ENCODE measurements around the gene RPS6KB1.
A peak's percentile ranks its signal among the peaks of the same experiment; 100 is the strongest.
"Not testable (repeated sequence)": the region's sequence is repeated elsewhere in the genome, so short reads cannot be mapped to it uniquely, and the experiment has no call there.

Gene RPS6KB1

DNA sequence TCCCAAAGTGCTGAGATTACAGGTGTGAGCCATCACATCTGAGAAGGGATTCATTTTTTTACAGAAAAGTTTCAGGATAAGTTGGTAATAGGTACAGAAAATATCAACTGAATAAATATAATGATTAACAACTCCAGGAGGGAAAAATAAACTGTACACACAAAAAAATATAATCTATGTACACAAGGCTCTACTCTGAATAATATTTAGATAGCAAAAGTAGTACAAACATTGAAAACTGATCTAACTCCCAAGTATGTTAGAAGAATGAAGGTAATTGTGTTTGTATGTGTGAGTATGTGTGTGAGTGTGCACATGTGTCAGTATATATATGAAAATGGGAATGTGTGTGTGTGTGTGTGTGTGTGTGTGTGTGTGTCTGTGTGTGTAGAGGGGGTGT, 20.6 kb upstream of the RPS6KB1 start:
- no peak for DNase-seq

DNA sequence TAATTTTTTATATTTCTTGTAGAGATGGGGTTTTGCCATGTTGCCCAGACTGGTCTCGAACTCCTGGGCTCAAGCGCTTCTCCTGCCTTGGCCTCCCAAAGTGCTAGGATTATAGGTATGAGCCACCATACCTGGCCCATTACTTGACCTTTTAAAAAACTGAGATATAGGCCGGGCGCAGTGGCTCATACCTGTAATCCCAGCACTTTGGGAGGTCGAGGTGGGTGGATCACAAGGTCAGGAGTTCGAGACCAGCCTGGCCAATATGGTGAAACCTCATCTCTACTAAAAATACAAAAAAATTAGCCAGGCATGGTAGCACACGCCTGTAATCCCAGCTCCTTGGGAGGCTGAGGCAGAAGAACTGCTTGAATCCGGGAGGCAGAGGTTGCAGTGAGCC, 19.5 kb upstream of the RPS6KB1 start:
- not testable (repeated sequence) for DNase-seq

DNA sequence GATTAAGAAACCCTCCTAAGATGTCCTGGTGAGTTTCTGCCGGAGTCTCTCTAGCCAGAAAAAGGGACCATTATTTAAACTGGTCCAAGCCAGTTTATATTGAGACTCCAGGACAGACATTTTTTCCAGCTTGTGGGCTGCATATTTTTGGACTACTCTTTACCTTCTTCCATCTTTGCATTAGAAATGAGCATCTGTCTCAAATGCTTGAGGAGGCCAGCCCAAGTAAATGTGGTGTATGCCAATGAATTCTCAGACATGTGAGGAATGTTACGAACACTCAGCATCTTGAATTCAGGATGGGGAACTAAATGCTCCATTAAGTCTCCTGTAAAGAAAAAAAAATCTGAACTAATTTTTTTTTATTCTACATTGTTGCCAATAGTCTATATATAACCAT, 18.5 kb upstream of the RPS6KB1 start:
- no peak for DNase-seq

DNA sequence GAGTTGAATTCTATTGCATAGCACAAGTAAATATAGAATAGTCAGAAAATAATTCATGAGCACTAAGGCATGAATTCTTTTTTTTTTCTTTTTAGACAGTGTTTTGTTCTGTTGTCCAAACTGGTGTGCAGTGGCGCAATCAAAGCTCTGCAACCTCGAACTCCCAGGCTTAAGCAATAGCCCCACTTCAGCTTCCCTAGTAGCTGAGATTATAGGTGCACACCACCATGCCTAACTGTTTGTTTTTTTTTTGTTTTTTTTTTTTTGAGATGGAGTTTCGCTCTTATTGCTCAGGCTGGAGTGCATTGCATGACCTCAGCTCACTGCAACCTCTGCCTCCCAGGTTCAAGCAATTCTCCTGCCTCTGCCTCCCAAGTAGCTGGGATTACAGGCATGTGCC, 16.8 kb upstream of the RPS6KB1 start:
- no peak for DNase-seq

DNA sequence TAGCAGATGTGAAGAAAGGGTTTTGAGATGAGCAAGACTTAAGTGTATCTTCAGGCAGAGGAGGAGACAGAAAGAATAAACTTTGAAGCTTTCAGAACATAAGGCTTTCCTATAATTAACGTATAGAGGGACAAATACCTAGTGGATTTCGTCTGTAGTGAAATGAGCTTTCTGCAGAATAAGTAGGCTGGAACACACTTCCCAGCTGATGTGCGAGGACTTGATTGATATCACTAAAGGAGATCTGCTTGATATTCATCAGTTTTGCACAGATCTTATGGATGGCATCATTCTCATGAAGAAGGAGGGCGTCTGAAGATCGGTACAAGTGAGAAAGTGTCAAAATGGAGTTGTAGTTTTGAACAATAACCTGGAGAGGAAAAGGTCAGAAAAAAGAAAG, 15.0 kb upstream of the RPS6KB1 start:
- DNase-seq: no peak

DNA sequence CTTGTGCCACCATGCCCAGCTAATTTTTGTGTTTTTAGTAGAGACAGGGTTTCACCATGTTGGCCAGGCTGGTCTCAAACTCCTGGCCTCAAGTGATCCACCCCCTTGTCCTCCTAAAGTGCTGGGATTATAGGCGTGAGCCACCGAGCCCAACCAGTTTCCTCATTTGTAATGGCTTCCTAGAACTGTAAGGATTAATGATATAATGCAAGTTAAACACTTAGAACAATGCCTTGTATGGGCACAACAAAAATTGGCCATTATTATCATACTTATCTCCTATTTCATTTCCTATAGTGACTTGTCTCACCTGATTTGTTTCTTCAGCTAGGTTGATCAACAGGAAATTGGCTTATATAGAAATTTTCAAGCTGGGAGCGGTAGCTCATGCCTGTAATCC, 14.3 kb upstream of the RPS6KB1 start:
- no peak for DNase-seq

DNA sequence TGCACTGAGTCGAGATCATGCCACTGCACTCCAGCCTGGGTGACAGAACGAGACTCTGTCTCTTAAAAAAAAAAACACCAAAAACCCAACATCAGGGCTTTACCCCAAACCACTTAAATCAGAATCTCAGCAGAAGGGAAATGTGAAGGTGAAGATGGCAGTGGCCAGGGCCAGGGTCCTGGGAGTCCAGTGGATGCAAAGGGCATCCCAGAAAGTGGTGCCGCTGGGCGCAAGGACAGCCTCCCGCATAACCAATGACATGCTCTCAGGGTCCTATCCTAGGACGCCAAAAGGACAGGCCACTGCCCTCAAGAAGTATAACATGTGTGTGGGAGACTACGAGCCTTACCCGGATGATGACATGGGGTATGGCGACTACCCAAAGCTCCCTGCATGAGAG, 8.1 kb upstream of the RPS6KB1 start:
- DNase-seq: no peak

DNA sequence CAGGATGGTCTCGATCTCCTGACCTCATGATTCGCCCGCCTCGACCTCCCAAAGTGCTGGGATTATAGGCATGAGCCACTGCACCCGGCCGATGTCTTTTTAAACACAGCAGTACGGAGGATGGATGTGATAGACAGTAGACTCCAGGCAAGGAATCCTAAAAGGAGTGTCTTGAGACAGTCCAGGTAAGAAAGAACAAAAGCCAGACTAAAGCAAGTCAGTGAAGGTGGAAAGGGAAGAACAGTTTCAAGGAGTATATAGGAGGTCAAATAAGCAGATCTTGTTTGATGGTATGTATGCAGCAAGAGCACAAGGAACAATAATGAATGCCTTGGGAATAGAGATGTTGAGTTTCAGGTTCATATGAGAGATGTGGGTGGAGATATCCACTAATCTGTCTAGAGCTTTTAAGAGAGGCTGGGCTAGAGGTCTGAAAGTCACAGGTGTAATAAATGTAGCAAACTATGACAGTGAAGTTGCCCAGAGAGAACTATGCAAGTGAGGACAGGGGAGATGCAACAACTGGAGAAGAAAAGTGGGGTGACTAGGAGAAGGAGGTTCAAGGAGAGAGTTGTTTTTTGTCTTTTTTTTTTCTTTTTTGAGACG, 4.7 kb upstream of the RPS6KB1 start:
- DNase-seq: no peak

DNA sequence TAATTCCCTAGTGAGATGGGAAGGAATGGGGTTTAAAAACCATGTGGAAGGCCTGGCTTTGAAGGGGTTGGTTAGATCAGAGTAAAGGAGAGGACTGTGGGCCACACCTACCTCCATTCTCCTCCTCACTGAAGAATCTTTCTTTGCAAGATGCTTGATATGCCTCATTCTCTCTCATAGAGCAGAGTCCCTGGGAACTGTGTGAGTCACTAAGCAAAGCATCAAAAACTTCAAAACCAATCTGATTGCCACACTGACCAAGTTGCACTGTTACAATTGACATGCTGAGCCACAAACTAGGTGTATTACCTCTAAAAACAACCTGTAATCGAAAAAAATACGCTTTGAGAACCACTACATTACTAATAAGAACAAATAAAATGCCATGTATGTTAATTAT, 2.2 kb upstream of the RPS6KB1 start:
- DNase-seq: no peak

DNA sequence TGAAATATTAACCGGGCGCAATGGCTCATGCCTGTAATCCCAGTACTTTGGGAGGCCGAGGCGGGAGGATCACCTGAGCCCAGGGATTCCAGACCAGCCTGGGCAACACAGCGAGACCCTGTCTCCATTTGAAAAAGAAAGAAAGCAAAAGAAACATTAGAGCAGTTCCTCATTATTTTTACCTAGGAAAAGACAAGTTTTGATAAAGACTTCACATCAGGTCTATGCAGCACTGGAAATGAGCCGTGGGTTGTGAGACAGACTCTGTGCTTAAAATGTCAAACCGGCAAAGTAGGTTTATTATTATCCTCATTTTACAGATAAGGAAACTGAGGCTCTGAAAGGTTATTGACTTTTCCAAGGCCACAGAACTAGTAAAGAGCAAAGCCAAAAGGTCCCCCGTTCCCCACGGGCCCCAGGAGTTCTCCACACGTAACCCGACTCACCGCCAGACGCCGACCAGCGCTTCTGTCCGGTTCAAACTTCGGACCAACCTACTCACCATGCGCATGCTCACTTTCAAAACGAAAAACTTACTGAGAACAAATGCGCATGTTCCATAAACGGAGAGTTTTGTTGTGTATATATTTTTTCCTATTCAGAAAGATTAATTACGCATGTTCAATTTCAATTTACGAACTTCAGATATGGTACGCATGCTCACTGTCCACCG, 534 bp upstream of the RPS6KB1 start:
- no peak for DNase-seq

DNA sequence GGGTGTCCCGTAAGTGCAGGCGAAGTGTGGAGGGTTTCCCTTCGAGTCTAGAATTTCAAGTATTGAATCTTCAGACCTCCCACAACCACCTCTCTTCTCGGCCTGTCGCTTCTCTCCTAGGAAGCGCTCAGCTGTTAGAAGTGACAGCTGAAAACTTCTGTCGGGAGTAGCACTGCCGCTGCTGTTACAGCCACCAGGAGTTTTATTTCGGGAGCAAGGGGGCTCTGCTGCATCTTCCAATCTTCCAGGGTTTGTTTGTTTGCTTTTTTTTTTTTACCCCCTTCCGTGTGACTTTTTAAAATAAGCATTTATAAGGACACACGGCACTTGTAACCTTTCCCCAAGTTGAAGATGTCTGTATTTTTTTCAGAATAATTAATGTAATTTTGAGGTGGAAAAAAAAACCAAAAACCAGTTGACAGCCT, 767 bp downstream of the RPS6KB1 start:
- DNase-seq: no peak

DNA sequence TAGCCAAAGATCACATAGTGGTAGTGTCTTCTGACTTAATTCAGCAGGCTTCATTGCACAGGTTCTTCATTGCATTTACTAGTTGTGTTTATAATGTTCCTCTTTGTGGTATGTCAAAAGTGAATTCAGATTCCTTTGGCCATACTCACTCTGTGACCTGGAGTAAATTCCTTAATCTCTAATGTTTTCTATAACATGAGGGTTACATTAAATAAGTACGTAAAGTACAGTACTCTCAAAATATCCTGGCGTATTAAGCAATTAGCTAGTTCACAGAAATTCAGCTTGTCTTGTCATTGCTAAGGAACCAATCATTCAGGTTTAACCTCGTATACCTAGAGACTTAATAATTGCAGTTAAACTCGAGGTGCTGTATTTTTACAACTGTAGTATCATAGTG, 4.2 kb downstream of the RPS6KB1 start:
- no peak for DNase-seq

DNA sequence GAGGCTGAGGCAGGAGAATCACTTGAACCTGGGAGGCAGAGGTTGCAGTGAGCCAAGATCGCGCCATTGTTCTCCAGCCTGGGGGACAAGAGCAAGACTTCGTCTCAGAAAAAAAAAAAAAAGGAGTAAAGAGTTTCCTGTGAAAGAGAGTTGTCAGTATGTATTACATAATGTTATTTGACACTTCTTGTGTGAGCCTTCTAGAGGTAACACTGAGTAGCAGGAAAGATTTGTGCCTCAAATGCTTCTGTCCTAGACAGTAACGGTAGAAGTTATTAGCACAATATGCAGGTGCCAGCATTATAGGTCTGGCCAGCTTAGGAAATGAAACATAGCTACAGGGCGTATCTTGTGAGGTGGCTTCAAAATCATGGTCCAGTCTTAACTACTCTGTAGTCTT, 6.2 kb downstream of the RPS6KB1 start:
- no peak for DNase-seq

DNA sequence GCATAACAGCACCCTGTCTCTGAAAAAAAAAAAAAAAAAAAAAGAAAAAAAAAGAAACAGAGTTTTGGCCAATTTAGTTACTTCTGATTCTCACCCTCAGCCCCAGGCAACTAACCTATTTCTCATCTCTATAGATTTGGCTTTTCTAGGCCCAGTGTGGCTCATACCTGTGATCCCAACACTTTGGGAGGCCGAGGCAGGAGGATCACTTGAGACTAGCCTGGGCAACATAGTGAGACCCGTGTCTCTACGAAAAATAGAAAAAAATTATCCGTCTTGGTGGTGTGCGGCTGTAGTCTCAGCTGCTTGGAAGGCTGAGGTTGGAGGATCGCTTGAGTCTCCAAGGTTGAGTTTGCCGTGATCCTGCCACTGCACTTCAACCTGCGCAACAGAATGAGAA, 8.7 kb downstream of the RPS6KB1 start:
- DNase-seq: no peak

DNA sequence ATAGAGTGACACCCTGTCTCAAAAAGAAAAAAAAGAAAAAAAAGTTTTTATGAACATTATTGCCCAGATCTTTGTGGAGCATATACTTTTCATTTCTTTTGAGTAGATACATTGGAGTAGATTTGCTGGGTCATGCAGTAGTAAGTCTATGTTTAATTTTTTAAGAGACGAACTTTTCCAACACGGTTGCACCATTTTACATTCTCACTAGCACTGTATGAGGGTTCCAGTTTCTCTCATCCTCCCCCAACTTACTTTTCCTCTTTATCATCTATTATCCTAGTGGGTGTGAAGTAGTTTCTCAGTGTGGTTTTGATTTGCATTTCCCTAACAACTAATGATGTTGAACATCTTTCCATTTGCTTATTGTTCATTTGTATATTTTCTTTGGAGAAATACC, 10.5 kb downstream of the RPS6KB1 start:
- DNase-seq: no peak

DNA sequence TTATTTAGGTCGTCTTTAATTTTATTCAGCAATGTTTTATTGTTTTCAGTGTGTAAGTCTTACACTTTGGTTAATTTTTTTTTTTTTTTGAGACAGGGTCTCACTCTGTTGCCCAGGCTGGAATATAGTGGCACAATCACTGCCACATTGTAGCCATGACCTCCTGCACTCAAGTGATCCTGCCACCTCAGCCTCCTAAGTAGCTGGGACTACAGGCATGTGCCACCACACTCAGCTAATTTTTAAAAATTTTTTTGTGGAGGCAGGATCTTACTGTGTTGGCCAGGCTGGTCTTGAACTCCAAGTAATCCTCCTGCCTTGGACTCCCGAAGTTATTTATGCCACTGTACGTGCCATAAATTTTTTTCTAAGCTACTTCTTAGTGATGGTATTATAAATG, 14.5 kb downstream of the RPS6KB1 start:
- DNase-seq: no peak

DNA sequence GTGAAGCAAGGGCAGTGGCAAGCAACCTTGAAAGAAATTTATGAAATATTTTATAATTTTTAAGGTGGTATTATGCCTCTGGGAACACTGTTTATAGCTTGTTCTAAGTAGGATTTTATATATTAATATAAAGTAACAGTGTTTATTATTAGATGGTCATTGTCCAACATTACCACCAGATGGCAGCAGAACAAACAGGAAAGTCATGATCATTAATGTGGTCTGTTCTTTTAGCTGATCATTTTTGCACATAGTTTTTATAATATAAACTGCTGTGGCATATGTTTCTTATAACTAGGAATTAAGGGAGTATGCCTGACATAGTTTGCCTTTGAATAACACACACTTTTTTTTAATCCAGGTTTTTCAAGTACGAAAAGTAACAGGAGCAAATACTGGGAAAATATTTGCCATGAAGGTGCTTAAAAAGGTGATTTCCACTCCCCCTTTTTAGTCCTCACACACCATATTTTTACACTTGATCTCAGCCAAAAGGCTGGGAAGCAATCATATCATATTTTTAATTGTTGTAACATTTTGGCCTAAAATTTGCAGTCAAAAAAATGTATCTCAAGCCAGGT, 21.4 kb downstream of the RPS6KB1 start:
- peak; percentile 17 for DNase-seq

DNA sequence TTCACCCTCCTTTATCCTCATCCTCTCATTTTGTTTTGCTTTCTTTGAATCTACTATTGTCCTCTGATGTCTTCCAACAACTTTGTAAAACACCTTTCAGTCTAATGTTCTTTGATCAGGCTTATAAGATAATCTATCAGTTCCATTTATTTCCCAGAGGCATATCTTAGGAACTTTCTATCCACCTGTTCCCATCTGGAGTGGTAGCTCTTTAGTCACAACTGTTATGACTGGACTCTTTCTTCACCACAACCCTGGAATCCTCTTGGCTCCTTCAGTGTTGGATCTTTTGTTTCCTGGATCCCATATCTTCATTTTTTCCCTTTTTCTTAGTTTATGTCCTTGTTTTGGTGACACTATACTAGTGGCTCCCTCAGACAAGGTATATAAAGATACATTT, 23.5 kb downstream of the RPS6KB1 start:
- DNase-seq: no peak

DNA sequence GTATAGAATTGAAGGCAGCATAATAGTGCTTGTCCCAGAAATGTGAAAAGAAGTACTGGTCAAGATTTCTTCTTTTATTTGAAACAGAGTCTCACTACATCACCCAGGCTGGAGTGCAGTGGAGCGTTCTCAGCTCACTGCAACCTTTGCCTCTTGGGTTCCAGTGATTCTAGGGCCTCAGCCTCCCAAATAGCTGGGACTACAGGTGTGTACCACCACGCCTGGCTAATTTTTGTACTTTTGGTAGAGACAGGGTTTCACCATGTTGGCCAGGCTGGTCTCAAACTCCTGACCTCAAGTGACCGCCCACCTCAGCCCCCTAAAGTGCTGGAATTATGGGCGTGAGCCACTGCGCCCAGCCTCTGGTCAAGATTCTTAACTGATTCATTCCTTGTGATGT, 27.7 kb downstream of the RPS6KB1 start:
- not testable (repeated sequence) for DNase-seq

DNA sequence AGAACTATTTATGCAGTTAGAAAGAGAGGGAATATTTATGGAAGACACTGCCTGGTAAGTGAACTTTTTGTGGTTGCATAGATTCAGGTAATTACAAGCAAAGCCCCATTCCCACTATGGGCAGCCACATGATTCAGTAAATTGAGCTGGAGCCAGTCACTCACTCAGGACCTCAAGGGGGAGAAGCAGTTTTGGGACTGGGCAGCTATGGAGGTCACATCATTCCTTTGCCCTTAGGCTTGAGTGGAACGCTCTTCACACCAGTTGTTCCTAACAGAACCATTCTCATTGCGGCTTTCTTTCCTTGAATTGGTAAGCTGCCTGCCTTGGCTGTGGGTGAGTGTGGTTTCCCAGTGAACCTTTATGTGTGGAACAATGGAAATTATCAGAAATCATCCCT, 37.2 kb downstream of the RPS6KB1 start:
- not testable (repeated sequence) for DNase-seq

DNA sequence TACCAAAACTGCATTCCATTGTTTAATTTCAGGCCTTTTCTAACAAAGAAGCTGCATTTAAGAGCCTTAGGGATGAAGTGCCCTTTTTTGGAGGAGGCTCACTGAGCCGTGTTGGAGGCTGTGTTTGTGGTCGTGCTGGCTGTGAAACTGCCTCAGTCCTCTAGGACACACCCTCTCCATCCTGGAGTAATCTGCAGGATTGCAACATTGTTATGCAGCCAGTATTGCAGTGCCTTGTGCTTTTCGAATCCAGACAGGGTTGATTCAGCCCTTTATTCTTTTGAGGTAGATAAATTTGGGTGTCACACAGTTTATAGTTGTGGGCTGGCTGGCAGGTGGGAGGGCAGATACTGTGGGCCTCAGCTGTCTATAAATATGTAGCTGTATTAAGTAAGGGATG, 37.8 kb downstream of the RPS6KB1 start:
- DNase-seq: not testable (repeated sequence)

DNA sequence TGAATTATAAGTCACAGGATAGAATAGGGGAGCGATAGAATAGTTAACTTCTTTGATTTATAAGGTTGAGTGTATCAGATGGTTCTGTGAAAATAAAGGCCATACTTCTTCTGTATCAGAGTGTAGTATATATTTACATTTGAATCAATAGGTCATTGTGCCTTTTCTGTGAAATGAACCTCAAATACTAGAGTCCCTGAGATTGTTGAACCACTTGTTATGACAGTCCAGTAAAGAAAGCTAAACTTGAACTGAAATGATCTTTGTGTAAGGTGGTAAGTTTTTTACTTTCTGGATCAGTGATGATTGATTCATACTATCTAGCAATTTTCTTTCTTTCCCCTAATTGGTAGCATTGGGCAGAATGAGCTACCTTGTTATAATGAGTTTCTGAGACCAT, 40.4 kb downstream of the RPS6KB1 start:
- not testable (repeated sequence) for DNase-seq

DNA sequence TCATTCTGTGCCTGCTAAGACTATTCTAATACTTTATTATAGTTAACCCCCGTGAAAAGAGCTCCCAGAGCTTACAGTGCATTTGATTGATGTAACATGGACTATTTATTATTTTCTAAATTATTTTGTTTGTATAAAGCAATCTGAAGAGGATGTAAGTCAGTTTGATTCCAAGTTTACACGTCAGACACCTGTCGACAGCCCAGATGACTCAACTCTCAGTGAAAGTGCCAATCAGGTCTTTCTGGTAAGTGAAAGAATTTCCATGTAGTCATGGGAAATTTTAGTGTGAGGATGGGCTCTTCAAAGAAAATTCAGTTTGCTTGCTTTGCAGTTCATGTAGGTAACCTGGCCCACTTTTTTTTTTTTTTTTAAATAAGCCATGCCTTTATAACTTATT, 47.8 kb downstream of the RPS6KB1 start:
- not testable (repeated sequence) for DNase-seq

DNA sequence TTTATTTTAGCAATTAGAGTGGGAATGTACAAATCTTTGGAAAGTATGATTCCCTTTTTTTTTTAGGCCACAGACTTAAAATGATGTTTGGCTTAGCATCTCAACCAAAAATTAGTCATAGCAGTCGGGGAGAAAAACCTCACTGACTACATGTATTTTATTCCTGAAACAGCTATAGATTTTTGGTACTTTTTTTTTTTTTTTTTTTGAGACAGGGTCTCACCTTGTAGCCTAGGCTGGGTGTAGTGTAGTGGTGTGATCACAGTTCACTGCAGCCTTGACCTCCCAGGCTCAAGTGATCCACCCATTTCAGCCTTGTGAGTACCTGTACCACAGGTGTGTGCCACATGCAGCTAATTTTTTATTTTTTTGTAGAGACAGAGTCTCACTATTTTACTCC, 48.2 kb downstream of the RPS6KB1 start:
- DNase-seq: no peak

DNA sequence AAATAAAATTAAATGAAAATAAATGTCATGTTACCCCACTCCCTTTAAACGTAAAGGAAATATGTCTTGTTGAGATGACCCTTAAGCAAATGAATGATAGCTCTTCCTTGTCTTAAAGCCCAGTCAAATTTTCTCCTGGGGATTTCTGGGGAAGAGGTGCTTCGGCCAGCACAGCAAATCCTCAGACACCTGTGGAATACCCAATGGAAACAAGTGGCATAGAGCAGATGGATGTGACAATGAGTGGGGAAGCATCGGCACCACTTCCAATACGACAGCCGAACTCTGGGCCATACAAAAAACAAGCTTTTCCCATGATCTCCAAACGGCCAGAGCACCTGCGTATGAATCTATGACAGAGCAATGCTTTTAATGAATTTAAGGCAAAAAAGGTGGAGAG, 53.5 kb downstream of the RPS6KB1 start:
- DNase-seq: not testable (repeated sequence)

Measured in activated T-cell treated with anti-CD3 and anti-CD28 coated beads for 4 hours (primary cell).